Activated CD8-positive, alpha-beta memory T cell treated with anti-CD3 and anti-CD28 coated beads, Interleukin-2, amount 50 U/mL, for 48 hours (primary cell): ENCODE results near the gene GABPB2.
A peak's percentile ranks its signal among the peaks of the same experiment; 100 is the strongest.

Experiments used
- DNase-seq: peaks from one replicate; pipeline ENCODE4 v3.0.0-alpha.2; 2020

The GABPB2 gene

DNA sequence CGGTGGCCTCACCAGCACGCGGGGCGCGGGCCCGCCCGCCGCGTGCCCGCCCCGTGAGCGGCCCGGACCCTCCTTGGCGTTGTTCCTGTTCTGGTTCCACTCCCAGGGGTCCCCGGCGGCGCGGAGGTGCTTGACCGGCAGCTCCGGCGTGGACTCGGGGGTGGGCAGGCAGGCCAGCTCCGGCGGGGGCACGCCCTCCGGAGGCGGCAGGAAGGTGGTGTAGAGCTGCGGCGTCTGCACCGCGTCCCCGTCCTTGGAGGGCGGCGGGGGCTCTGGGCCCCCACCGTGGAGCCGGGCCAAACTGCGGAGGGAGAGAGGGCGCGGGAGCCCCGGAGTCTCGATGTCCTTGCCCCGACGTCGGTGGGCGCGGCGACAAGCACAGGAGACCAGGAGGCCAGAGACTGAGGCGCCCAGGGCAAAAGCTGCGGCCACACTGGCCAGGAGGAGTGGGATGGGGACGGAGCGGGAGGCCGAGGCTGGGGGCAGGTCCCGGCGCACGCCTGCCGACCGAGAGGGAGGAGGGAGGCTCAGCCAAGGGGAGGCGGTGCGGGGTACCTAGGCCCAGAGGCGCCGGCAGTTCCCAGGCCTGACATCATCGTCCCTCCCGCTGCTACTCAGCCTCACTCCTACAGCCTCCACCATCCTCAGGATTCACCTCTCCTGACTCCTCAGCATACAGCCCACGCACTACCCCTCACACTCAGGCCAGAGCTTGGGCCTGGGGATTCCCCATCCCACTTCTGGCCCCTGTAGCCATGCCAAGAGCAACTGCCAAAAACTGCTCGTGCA lies 62.7 kb downstream of the GABPB2 start:
- DNase-seq, result no peak

DNA sequence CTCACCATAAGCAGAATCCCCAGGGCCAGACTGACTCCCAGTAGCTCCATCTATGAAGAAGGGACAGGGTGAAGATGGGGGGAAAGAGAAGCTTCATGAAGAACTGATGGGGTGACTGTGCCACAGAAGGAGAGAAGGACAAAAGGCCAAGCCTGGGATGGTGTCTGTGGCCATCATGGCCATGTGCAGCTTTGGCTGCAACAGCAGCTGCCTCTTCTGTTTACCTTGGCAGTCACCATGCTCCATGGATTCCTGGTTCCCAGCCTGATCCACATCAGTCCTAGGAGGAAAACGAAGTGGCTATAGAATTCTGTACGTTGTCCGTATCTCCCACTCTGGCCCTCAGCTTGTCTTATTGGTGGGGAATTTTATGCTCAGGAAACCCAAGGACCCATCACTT lies 63.8 kb downstream of the GABPB2 start:
- DNase-seq, result no peak

DNA sequence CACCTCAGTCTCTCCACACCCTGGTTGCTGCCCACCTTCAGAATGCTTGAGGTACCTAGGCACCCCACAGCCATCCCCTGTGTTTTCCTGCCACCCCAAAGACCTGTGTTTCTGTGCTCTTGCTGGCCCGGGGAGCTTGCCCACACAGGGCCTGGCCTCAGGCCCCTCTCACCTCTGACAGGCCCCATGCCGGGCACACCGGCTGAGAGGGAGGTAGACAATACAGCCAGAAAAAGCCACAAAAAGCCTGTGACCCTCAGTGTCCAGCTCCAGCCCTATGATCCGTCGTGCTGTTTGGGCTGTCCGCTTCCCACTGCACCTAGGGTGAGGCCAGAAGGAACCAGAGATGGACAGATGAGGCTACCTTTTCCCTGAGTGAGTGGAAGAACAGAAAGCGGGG lies 64.4 kb downstream of the GABPB2 start:
- no peak for DNase-seq

DNA sequence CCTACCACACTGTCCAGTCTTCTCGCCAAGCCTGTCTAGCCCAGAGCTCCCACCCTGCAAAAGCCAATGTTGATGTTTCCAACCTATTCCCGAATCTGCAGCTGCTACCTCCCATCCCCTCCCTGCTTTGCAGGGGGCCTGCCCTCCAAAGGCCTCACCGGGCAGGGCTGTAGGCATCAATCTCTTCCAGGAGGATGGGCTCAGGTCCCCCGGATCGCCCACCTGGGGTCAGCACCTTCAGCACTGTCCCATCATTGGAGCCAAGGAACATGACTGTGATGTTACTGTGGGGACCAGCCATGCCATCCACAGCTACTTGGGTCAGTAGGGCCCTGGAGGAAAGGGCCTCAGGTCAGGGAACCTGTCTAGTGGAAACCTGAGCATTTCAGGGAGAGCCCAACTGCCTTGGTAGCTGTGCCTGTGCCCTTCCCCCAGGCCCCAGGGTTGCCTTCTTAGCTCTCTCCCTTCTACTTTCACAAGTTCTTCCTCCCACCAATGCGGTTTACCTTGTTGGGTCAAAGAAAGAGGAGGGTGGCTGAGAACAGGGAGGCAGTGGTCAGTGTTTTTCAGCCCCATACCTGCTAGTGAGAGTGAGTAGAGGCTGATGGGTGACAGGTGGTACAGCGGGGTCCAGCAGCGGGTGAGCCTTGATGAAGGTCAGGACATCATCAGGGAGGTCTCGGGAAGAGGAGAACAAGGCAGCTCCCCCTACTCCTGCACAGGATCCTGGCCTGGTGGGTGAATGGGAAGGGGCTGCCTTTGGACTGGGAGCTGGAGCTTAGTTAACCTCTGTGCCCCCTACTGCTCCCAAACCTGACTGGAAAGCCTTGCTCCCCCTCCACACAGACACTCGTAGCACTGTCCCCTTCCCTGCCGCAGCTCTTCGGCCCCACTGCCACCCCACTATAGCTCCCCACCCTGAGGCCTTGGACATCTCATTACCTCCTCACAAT lies 65.1 kb downstream of the GABPB2 start:
- no peak for DNase-seq

DNA sequence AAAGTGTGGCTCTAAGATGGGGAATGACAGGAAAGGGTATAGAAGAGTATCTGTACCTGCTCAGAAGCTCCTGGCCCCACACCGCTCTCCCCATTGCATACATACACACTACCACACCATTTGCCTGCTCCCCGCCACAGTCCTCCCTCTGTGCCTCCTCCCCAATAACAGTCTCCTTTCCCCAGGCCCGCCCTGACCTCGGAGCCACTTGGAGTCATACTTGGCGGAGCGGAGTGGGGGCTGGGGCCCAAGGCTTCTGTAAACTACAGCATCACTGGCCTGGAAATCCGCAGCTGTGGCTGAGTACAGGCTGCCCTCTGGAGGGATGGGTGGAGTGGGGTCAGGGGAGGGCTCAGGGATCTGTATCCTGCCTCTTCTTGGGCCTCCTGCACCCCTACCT lies 67.2 kb downstream of the GABPB2 start:
- DNase-seq, result no peak

DNA sequence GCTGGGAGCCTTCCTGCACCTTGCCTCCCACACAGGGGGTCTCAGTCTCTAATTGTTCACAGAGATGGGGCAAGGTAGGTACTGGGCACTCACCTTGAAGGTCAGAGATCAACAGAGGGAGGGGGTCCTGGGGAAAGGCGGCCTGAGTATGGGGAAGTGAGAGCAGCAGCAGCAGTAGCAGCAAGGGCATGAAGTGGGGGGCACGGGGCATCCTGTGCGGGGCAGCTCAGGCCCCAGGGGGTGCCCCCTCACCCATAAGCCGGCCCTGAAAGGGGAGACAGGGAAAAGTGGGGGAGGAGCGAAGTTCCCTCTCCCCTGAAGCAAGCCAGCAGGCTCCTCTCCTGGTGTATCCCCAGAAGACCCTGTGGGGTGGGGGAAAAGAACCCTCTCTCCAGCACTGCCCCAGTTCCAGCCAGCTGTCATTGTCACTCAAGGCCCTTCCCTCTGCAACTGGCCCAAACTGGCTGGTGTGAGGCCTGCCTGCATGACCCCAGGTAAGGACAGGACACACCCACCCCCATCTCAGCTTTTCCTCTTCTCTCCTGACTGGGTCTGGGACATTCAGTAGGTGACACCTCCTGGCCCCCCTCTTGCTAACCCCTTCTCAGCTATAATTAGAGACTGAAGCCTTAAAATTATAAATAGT lies 72.0 kb downstream of the GABPB2 start:
- DNase-seq, result no peak

DNA sequence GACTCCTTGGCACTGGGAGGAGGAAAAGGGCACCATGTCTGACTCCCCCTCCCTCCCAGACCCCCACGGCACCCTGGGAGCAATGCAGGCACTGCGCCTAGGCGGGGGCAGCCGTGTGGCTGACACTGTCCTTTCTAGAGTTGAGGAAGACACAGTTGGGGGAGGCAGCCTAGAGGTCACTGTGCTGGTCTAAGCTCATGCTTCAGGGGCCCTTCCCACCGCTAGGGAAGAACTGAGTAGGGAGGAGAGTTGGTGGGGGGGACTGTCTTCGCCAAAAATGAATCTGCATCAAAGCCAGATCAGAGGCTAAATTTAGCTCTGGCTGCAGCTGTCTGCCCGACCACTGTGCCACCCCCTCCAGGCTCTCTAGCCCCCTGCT lies 72.5 kb downstream of the GABPB2 start:
- no peak for DNase-seq

DNA sequence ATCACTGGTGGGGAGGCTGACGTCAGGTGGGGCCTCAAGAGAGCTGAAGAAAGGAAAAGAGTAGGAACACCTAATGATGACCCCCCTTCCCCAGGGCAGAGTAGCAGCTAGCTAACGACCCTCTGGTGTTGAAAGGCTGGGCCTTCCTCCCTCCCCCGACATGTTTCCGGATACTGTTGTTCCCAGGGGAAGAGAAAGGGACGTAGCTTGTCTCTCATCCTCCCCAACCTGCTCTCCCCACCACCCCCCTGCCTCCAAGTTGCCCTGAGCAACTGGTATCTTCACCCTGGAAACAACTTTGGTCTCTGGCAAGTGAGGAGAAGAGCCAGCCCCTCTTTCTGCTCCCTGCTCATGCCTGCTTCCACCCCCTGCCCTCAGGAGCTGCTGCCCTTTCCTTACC lies 73.4 kb downstream of the GABPB2 start:
- no peak for DNase-seq

DNA sequence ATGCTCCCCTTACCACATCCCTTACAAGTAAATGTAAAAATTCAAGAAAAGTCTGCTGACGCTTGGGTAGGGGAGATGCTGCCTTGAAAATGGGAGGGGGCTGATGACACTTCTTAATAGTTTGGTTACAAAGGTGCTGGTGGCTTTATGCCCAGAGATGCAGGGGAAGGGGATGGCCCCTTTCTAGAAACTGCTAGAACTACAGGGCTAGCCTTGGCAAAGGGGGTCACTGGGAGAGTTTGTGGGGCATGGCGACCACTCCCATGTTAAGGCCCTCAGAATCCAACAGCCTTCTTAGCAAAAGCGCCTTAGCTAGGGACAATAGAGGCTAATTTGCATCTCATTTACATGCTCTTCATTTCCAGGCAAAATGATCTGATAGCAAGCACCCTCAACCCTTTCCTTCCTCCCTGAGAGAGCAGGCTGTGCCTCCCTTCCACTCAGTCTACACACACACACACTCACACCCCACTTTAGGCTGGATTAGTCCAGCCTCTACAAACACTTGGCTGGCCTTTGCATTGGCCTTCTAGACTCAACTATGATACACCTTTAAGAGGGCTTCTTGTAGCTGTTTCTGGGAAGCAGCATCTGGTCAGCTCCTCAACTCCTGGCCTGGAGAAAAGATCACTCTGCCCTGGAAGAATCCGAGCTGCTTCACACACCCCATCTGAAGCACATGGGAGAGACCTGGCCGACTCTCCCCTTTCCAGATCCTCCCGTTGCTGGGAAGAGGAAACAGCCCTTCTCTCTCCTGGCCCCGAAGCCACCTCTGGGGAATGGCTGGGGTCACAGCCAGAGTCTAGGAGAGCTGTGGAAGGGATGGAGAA lies 74.1 kb downstream of the GABPB2 start:
- DNase-seq, result no peak

DNA sequence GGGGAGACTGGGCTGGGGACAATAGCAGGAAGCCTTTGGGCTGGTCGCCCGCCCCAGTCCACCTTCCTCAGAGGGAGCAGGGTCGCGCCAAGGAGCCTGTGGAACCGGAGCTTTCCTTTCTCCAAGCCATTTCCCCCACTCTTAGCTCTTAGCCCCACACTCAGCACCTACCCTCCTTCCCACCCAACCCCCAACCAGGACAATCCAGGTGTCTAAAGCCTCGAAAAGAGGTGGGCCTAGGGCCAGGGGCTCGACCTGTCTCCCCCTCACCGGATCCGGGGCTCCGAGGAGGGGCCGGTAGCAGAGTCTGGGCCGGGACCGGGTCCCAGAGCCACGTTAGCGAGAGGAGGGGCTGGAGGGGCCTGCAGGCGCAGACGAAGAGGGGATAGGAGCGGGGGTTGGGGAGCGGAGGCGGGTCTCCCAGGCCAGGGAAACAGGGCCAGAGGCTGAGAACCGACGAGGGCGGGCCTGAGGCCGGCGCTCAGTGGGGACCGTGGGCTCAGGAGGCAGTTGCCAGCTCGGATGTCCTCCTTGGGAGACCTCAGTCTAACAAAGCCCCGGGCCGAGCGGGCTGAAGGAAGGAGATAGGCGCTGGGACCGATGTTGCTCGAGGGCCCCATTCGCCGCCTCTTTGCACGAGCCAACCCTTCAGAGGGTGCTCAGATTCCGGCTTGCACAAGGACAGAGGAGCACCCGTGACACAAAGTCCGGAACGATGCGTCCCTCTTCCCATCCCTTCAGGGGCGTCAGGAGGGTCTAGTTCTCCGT lies 74.9 kb downstream of the GABPB2 start:
- no peak for DNase-seq

DNA sequence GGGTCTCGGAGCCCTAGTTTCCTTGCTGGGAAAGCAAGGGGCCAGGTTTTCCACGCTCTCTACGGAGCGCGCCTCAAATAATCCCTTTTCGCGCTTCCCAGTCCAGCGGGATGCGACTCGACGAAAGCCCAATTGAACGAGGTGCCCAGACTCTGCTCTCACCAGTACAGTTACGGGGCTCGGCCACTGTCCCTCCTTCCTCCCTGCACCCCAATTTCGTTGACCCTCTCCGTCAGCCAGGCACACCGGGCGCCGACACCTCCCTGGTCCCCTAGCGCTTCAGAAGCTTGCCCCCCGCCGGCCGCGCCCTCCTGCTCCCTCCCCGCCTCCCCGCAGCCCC lies 75.5 kb downstream of the GABPB2 start:
- DNase-seq, result no peak

DNA sequence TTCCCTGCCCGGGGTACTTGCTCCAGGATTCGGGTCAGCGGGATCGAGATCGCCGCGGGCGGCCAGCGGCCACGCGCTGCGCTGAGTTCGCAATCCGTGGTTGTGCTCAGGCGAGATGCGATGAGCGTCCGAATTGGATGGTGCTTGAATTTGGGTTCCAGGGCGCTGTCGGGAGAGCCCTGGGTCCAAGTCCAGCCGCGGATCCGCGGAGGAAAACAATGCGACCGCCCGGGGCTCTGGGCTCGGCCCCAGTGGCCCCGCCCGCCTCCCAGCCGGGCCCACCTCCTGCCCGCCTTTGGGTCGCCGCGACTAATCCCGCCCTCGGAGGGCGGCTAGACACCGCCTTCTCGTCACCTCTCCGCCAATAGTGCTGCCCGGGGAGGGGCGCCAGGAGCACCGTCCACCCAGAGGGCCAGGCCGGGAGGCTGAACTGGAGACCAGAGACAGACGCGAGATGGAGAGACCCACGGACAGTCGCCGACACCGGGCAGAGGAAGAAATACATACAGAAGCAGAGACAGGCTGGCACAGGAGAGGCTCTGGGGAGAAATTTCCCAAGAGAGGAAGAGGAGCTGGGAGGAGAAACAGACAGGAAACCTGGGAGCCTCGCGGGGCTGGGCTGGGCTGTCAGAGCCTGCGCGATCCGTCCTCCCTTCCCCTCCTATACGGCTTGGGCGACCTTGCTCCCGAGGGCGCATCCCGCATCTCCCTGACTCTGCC lies 76.0 kb downstream of the GABPB2 start, which contains the start of gene SEMA6C:
TSS of gene SEMA6C (minus strand) at position 220 of the 720 bp plus-strand sequence. CDS start 4,010 bp downstream, outside the sequence.
- DNase-seq, result peak; percentile 91

DNA sequence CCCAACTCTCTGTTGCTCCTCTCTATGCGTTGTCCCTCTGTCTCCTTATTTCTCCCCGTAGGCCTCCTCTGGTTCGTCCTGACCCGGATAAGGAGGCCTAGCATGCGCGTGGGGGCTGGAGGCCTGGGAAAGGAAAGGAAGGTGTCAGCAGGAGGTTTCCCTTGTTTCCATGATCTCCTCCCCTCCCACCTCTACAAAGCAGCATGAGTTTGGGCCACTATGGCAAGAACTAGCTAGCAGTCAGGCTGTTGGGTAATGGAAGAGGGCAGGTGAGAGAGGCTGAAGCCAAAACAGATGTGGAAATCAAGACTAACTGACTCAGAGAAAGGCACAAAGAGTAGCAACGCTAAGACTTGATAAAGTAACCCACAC lies 76.6 kb downstream of the GABPB2 start:
- DNase-seq, result no peak

DNA sequence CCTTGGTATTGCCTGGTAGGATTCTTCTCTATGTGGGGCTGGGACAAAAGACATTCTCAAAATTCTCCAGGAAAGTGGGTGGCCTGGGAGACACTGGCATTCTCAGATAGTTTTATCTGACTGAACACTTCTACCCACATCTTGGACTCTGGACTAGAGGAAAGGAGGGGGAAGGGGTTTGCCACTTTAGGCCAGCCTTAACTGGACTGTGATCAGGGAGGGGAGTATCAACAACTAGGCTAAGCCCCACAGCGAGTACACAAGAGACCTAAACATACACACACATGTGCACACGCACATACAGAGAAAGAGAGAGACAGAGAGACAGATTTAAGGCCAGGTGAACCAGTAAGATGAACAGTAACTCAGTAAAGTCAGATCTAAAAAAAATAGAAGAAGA lies 77.1 kb downstream of the GABPB2 start:
- no peak for DNase-seq

DNA sequence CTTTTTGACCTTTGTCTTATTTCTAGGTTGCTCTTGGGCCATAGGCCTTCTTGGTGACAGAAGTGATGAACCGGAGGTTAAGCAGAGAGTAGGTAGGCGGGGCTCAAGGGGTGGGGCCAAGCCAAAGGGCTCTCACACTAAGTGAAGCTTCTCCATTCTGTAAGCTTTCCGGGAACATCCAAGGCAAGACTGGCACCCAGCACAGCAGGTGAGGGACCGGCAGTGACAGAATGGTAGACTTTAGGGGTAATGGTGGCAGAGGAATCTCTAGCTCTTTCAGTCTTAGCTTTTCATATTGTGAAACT lies 85.9 kb downstream of the GABPB2 start, which contains the start of gene TNFAIP8L2:
TSS of gene TNFAIP8L2 (plus strand) at position 135 of the 305 bp plus-strand sequence. CDS start 2,049 bp downstream, outside the sequence.
- peak; percentile 80 for DNase-seq

DNA sequence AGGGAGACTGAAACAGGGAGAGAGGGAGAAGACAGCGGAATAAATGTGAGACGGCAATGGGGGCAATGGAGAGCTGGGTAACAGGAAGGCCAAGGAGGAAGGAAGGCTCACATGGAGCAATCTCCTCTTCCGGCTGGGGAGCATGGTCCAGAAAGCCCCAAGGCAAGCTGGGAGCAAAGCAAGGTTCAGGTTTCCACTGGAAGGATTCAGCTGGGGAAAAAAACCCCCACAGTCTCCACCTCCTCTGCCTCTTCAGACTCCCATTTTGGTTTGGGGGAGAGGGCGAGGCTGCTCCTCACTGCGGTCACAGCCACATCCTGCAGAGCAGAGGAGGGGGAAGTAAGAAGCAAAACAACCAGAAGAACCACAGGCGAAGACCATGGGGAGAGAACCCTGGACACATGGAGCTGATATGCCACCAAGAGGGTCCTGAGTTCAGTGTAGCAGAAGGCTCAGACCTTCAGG lies 86.5 kb downstream of the GABPB2 start:
- DNase-seq, result peak; percentile 72

DNA sequence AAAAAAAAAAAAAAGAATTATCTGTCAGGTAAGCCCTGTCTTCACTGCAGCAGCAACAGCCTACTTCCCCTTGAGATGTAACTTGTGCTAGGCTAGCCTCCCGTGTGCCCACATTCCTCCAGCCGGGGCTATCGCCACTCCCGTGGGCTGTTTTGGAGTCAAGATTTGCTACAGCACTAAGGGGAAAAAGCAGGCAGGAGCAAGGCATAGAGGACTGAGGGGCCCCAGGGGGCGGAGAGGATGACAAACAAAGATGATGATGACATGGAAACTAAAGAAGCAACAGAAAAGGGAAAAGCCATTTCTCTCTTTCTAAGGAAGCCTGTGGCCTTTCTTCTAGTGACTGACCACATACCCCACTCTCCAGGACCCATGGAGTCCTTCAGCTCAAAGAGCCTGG lies 87.8 kb downstream of the GABPB2 start:
- DNase-seq, result peak; percentile 77

DNA sequence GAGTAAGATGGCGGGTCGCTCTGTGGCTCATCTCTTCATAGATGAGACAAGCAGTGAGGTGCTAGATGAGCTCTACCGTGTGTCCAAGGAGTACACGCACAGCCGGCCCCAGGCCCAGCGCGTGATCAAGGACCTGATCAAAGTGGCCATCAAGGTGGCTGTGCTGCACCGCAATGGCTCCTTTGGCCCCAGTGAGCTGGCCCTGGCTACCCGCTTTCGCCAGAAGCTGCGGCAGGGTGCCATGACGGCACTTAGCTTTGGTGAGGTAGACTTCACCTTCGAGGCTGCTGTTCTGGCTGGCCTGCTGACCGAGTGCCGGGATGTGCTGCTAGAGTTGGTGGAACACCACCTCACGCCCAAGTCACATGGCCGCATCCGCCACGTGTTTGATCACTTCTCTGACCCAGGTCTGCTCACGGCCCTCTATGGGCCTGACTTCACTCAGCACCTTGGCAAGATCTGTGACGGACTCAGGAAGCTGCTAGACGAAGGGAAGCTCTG lies 88.2 kb downstream of the GABPB2 start:
- DNase-seq, result no peak

DNA sequence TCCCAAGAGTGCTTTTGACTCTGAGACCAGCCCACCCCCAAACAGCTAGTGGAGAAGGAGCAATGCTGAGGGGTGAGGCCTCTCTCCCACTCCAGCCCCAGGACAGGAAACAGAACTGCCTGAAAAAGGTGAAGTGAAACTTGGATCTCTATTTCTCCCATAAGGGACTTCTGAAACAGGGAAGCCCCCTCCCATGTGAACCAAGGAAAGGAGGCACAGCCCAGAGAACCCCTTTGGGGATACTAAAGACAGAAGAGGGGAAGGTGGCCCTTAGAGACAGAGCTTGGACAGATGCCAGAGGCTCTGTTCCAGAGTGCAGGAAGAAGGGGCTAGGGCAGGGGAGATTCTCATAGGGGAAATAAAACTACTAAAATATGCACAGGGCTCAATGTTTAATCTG lies 88.8 kb downstream of the GABPB2 start:
- DNase-seq, result no peak

DNA sequence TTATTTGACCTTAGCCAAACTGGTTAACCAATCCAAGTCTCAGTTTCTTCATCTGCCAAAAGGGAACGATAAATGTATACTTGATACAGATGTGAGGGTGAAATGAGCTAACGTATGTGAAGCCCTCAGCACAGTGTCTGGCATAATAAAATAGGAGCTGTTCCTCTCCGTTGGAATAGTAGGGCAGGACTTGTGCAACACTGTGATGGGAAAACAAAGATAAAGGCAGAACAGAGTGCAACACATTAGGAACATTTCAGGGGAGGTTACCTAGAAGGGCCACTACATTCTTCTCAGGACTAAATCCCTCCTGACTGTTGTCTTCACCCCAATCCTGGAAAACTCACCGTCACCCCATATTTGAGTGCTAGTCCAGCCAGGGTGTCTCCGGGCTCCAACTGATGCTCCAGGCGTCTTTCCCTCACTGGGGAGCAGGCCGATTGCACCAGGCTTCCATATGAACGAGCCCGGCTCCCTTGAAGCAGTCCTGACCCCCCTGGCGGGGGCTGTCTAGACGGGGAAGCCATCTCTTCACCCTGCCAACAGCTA lies 94.2 kb downstream of the GABPB2 start:
- no peak for DNase-seq
